Sigmoid colon (tissue), 3 donors: ENCODE results near the gene GPC6.

Experiments used
- CTCF ChIP-seq, 4 experiments: fragments of 450-650 bp in 3 of 4; fragments of 200-600 bp in 1 of 4; IDR thresholded peaks; one replicate each; pipeline ENCODE4 v1.5.1; 2016 to 2019; ENCODE audit warnings: antibody characterized with exemption in 4 of 4, mild to moderate bottlenecking in 3 of 4, moderate library complexity in 2 of 4
- POLR2A ChIP-seq, 2 donors: fragments of 450-650 bp; IDR thresholded peaks; one replicate each; pipeline ENCODE4 v1.6.1; 2016; ENCODE audit warnings: antibody characterized with exemption in 2 of 2, mild to moderate bottlenecking in 2 of 2, moderate library complexity in 2 of 2

- no peak for TF ChIP-seq CTCF (IDR thresholded peaks at IDR 0.05)
- no peak for TF ChIP-seq POLR2A (IDR thresholded peaks at IDR 0.05)
Measured at GRCh38 chr13:93328943-93329342, 102.3 kb downstream of the GPC6 start.
